ENCODE data around the gene IL36RN. TPM values are rescaled to one million over a fixed set of nuclear protein-coding genes. Genes with fewer than 3 reads are reported as not detected.

IL36RN gene
- not detected for total RNA-seq
- long read RNA-seq = 0 reads

GRCh38 chr2:113058998-113059960 lies at the start of gene IL36RN:
TSS of gene IL36RN (plus strand) at chr2:113059198. CDS start at chr2:113059439, 241 bp downstream.
- no peak for DNase-seq
- no peaks in the 10 kb centered on the region for H3K9me3 ChIP-seq
- no peaks in the 10 kb centered on the region for H3K4me1 ChIP-seq
- no peaks in the 10 kb centered on the region for H3K36me3 ChIP-seq
- H3K4me3 ChIP-seq = no peak within 1 kb of the TSS
- WGBS (ENCODE audit: insufficient coverage, low coverage, low lambda C conversion rate, missing lambda C conversion rate) = 81% methylated on average over 8 of the region's 15 CpGs
- no peak for TF ChIP-seq CTCF (IDR thresholded peaks at IDR 0.05)
- no peak for TF ChIP-seq POLR2A (IDR thresholded peaks at IDR 0.05)
- H3K27me3 ChIP-seq = no peaks in the 10 kb centered on the region
- intact Hi-C loops (cut with DNase I) = no loop called here
- no peak within 1 kb of the TSS for H3K27ac ChIP-seq
- peak in 1 of 4 donors; percentile 25 for ATAC-seq

- TF ChIP-seq CTCF (IDR thresholded peaks at IDR 0.05) (no peak), POLR2A (IDR thresholded peaks at IDR 0.05) (no peak)
- intact Hi-C loops (cut with DNase I) = no loop called here
- Histone ChIP-seq H3K27ac (no peak overlapping the region), H3K4me1 (no peaks in the 10 kb centered on the region), H3K9me3 (no peaks in the 10 kb centered on the region), H3K27me3 (no peaks in the 10 kb centered on the region), H3K4me3 (no peak overlapping the region), H3K36me3 (peaks cover 0 to 3% (median 0%) of the 10 kb centered on the region in 4 donors)
- ATAC-seq = no peak
- WGBS (ENCODE audit: insufficient coverage, low coverage, low lambda C conversion rate, missing lambda C conversion rate) = 54% methylated on average over 1 of the region's 1 CpG
- no peak for DNase-seq
Measured at GRCh38 chr2:113009622-113010021, 49.4 kb upstream of the IL36RN start.

- Histone ChIP-seq H3K36me3 (peaks cover 0 to 3% (median 0%) of the 10 kb centered on the region in 4 donors), H3K27me3 (no peaks in the 10 kb centered on the region), H3K9me3 (no peaks in the 10 kb centered on the region), H3K4me1 (no peaks in the 10 kb centered on the region), H3K27ac (no peak overlapping the region), H3K4me3 (no peak overlapping the region)
- no peak for TF ChIP-seq CTCF (IDR thresholded peaks at IDR 0.05)
- no peak for TF ChIP-seq POLR2A (IDR thresholded peaks at IDR 0.05)
- WGBS (ENCODE audit: insufficient coverage, low coverage, low lambda C conversion rate, missing lambda C conversion rate) = 48% methylated on average over 2 of the region's 2 CpGs
- intact Hi-C loops (cut with DNase I) = no loop called here
- DNase-seq (no peak), ATAC-seq (no peak)
Measured at GRCh38 chr2:113010088-113010487, 48.9 kb upstream of the IL36RN start.

GRCh38 chr2:113011108-113011507 lies 47.9 kb upstream of the IL36RN start:
- Histone ChIP-seq H3K4me1 (no peaks in the 10 kb centered on the region), H3K36me3 (peaks cover 0 to 3% (median 0%) of the 10 kb centered on the region in 4 donors), H3K9me3 (no peaks in the 10 kb centered on the region), H3K27ac (no peak overlapping the region), H3K27me3 (no peaks in the 10 kb centered on the region), H3K4me3 (no peak overlapping the region)
- WGBS (ENCODE audit: insufficient coverage, low coverage, low lambda C conversion rate, missing lambda C conversion rate) = 83% methylated on average over 1 of the region's 1 CpG
- no peak for ATAC-seq
- DNase-seq = no peak
- intact Hi-C loops (cut with DNase I) = no loop called here
- no peak for TF ChIP-seq CTCF (IDR thresholded peaks at IDR 0.05)
- no peak for TF ChIP-seq POLR2A (IDR thresholded peaks at IDR 0.05)

Data from right lobe of liver (tissue), 6 donors.